Neural progenitor cell (in vitro differentiated cells): ENCODE measurements around the gene SOST.

Experiments used
- EZH2 ChIP-seq: fragments of 200-600 bp; sonication (generic); IDR thresholded peaks from 2 replicates; pipeline ENCODE4 v1.6.1; 2017; ENCODE audit warnings: antibody characterized with exemption, mild to moderate bottlenecking, moderate library complexity
- TF ChIP-seq, protein P1 (sequence below): fragments of 200-600 bp; sonication (generic); IDR thresholded peaks from 2 replicates; pipeline ENCODE4 v1.5.1; 2017; ENCODE audit warnings: antibody characterized with exemption, mild to moderate bottlenecking

DNA sequence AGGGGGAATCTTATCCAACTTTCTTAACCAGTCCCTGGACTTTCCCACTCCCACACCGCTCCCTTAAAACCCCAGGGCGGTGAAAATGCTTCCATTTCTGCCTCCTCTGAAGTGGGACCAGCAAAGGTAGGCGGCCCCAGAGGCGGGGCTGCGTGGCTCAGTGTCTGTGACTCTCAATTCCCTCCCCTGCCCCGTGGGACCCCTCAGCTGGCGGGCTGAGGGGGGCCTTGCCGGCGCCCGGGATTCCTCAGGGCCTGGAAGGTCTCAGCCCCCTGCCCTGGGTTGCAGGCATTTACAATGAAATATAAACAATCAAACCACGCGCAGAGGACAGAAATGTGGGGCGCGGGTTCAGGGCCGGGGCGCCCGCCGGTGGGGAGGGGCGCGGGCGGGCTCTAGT is 3.6 kb downstream of the SOST start:
- TF ChIP-seq, protein P1, sequence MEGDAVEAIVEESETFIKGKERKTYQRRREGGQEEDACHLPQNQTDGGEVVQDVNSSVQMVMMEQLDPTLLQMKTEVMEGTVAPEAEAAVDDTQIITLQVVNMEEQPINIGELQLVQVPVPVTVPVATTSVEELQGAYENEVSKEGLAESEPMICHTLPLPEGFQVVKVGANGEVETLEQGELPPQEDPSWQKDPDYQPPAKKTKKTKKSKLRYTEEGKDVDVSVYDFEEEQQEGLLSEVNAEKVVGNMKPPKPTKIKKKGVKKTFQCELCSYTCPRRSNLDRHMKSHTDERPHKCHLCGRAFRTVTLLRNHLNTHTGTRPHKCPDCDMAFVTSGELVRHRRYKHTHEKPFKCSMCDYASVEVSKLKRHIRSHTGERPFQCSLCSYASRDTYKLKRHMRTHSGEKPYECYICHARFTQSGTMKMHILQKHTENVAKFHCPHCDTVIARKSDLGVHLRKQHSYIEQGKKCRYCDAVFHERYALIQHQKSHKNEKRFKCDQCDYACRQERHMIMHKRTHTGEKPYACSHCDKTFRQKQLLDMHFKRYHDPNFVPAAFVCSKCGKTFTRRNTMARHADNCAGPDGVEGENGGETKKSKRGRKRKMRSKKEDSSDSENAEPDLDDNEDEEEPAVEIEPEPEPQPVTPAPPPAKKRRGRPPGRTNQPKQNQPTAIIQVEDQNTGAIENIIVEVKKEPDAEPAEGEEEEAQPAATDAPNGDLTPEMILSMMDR, result no peak
- no peak for TF ChIP-seq EZH2
